ENCODE results near the gene TNFSF13.

Gene TNFSF13

GRCh38 chr17:7548585-7549400 is 9.8 kb upstream of the TNFSF13 start, which contains the start of gene TNFSF12:
TNFSF12 (plus strand) TSS chr17:7549058; CDS start chr17:7549154, 96 bp downstream.
- no peak for TF ChIP-seq CTCF (IDR thresholded peaks at IDR 0.05; ENCODE audit: insufficient read depth, low read length, poor library complexity, severe bottlenecking)
- Histone ChIP-seq H3K4me3 (replicated peaks; ENCODE audit: low read depth, low read length) (peak within 1 kb of the TSS; percentile 61), H3K27me3 (replicated peaks; ENCODE audit: control insufficient read depth, insufficient read depth, low read length) (no peaks in the 10 kb centered on the region), H3K36me3 (ENCODE audit: control insufficient read depth, insufficient read depth, low read length) (no peaks in the 10 kb centered on the region)
- peak; percentile 64 for DNase-seq (ENCODE audit: extremely low read depth, insufficient read length)

GRCh38 chr17:7549401-7550055 is 9.0 kb upstream of the TNFSF13 start:
- no peaks in the 10 kb centered on the region for H3K36me3 ChIP-seq (ENCODE audit: control insufficient read depth, insufficient read depth, low read length)
- no peaks in the 10 kb centered on the region for H3K27me3 ChIP-seq (replicated peaks; ENCODE audit: control insufficient read depth, insufficient read depth, low read length)
- no peak for DNase-seq (ENCODE audit: extremely low read depth, insufficient read length)
- H3K4me3 ChIP-seq (replicated peaks; ENCODE audit: low read depth, low read length), result peak overlapping the region; percentile 61
- no peak for TF ChIP-seq CTCF (IDR thresholded peaks at IDR 0.05; ENCODE audit: insufficient read depth, low read length, poor library complexity, severe bottlenecking)

DNA sequence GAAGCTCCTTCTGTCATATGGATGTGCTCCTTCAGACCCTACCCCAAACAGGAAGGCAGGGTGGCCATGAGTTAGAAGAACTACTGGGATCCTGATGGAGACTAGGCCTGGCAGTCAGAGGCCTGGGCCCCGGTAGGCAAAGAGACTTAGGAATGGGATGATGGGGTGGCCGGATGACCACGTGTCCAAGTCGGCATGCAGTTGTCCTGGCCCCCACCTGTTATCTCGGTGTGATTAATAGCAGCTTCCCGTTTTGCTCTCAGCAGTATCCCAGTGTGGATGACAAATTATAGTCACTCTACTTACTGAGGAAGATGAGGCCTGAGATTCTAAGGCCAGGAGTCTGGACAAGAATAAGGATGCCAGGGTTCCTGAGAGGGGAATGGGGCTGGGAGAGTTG is 8.2 kb upstream of the TNFSF13 start:
- H3K27me3 ChIP-seq (replicated peaks; ENCODE audit: control insufficient read depth, insufficient read depth, low read length), result no peaks in the 10 kb centered on the region

GRCh38 chr17:7551396-7551795 is 7.2 kb upstream of the TNFSF13 start:
- Histone ChIP-seq H3K36me3 (ENCODE audit: control insufficient read depth, insufficient read depth, low read length) (no peaks in the 10 kb centered on the region), H3K27me3 (replicated peaks; ENCODE audit: control insufficient read depth, insufficient read depth, low read length) (no peaks in the 10 kb centered on the region), H3K4me3 (replicated peaks; ENCODE audit: low read depth, low read length) (no peak overlapping the region)
- TF ChIP-seq CTCF (IDR thresholded peaks at IDR 0.05; ENCODE audit: insufficient read depth, low read length, poor library complexity, severe bottlenecking), result no peak
- no peak for DNase-seq (ENCODE audit: extremely low read depth, insufficient read length)

More for the DNA sequence above, 8.2 kb upstream of the TNFSF13 start:
- no peak for TF ChIP-seq CTCF (IDR thresholded peaks at IDR 0.05; ENCODE audit: insufficient read depth, low read length, poor library complexity, severe bottlenecking)
- no peak overlapping the region for H3K4me3 ChIP-seq (replicated peaks; ENCODE audit: low read depth, low read length)
- DNase-seq (ENCODE audit: extremely low read depth, insufficient read length), result no peak
- H3K36me3 ChIP-seq (ENCODE audit: control insufficient read depth, insufficient read depth, low read length), result no peaks in the 10 kb centered on the region

- Histone ChIP-seq H3K27me3 (replicated peaks; ENCODE audit: control insufficient read depth, insufficient read depth, low read length) (no peaks in the 10 kb centered on the region), H3K4me3 (replicated peaks; ENCODE audit: low read depth, low read length) (no peak overlapping the region), H3K36me3 (ENCODE audit: control insufficient read depth, insufficient read depth, low read length) (no peaks in the 10 kb centered on the region)
- no peak for TF ChIP-seq CTCF (IDR thresholded peaks at IDR 0.05; ENCODE audit: insufficient read depth, low read length, poor library complexity, severe bottlenecking)
- DNase-seq (ENCODE audit: extremely low read depth, insufficient read length), result no peak
Observed at GRCh38 chr17:7552621-7553051, 5.9 kb upstream of the TNFSF13 start.

Data from GM06990 (cell line).